Prostate gland (tissue), 2 donors: ENCODE results near the gene GC. TPM values are rescaled to one million over a fixed set of nuclear protein-coding genes. Genes with fewer than 3 reads are reported as not detected.

Source experiments
- DNase-seq: peaks from one replicate; pipeline ENCODE4 v3.0.0-alpha.2; 2019; ENCODE audit warnings: low spot score
- H3K27ac ChIP-seq, 2 donors: fragments of 200-600 bp; sonication (generic); 2 replicates each; pipeline ENCODE4 v1.5.1; 2017 to 2019
- H3K27me3 ChIP-seq: fragments of 200-600 bp; sonication (generic); replicated peaks from 2 replicates; pipeline ENCODE4 v1.5.1; 2019; ENCODE audit not compliant: insufficient read depth
- H3K36me3 ChIP-seq, 2 donors: fragments of 200-600 bp; sonication (generic); 1 replicate in 1 of 2; 2 replicates in 1 of 2; pipeline versions ENCODE4 v1.5.1 to v1.8.1; 2017 to 2019
- H3K4me1 ChIP-seq: fragments of 200-600 bp; sonication (generic); replicated peaks from 2 replicates; pipeline ENCODE4 v1.5.1; 2019
- H3K4me3 ChIP-seq, 2 donors: fragments of 200-600 bp; sonication (generic); 2 replicates each; pipeline ENCODE4 v1.5.1; 2017 to 2019
- H3K9me3 ChIP-seq: fragments of 200-600 bp; sonication (generic); 2 replicates; pipeline ENCODE4 v1.5.1; 2017
- CTCF ChIP-seq, 4 experiments: fragments of 200-600 bp in 2 of 4; fragments of 450-650 bp in 2 of 4; sonication (generic) in 2 of 4; IDR thresholded peaks; 1 replicate in 3 of 4; 2 replicates in 1 of 4; pipeline ENCODE4 v1.5.1; 2016 to 2019; ENCODE audit warnings: antibody characterized with exemption in 4 of 4, mild to moderate bottlenecking in 2 of 4, moderate library complexity in 2 of 4
- POLR2A ChIP-seq: fragments of 450-650 bp; IDR thresholded peaks from one replicate; pipeline ENCODE4 v1.6.1; 2016; ENCODE audit warnings: antibody characterized with exemption, mild to moderate bottlenecking
- POLR2AphosphoS5 ChIP-seq: sonication (generic); formaldehyde crosslinking; IDR thresholded peaks from one replicate; pipeline ENCODE4 v1.6.1; 2017; ENCODE audit warnings: antibody characterized with exemption
- WGBS: methylation state at CpG from one replicate; pipeline ENCODE4 v1.1.5; 2018; 5-methylcytosine and 5-hydroxymethylcytosine counted together
- intact Hi-C: fragments of 100-400 bp; cut with DNase I; formaldehyde crosslinking; loops from one replicate; pipeline ENCODE4 v1.14.2; 2022
- total RNA-seq, 2 donors: library from RNA; depleted of rRNA; stranded (reverse); fragments of >200 nt; gene quantifications; one replicate each; pipeline ENCODE4 v1.1.0, GENCODE V29; 2016

The GC gene, protein sequence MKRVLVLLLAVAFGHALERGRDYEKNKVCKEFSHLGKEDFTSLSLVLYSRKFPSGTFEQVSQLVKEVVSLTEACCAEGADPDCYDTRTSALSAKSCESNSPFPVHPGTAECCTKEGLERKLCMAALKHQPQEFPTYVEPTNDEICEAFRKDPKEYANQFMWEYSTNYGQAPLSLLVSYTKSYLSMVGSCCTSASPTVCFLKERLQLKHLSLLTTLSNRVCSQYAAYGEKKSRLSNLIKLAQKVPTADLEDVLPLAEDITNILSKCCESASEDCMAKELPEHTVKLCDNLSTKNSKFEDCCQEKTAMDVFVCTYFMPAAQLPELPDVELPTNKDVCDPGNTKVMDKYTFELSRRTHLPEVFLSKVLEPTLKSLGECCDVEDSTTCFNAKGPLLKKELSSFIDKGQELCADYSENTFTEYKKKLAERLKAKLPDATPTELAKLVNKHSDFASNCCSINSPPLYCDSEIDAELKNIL
- under 1 TPM in 1 of 2 donors, not detected in 1; 0.45 TPM for total RNA-seq

- intact Hi-C loops = no loop called here
- Histone ChIP-seq H3K27me3 (no peaks in the 10 kb centered on the region), H3K36me3 (no peaks in the 10 kb centered on the region), H3K4me1 (no peaks in the 10 kb centered on the region), H3K9me3 (no peaks in the 10 kb centered on the region), H3K4me3 (no peak within 1 kb of the TSS), H3K27ac (no peak within 1 kb of the TSS)
- no peak for DNase-seq
- TF ChIP-seq CTCF (IDR thresholded peaks at IDR 0.05) (no peak), POLR2A (no peak), POLR2AphosphoS5 (no peak)
Measured at GRCh38 chr4:71783972-71784371, at the start of gene GC. TSS of gene GC (minus strand) at chr4:71784079. CDS start at chr4:71784018, 61 bp downstream.

- no peaks in the 10 kb centered on the region for H3K4me1 ChIP-seq
- WGBS = 36% methylated on average over 10 of the region's 10 CpGs
- TF ChIP-seq POLR2A (no peak), CTCF (IDR thresholded peaks at IDR 0.05) (no peak), POLR2AphosphoS5 (no peak)
Measured at GRCh38 chr4:71833232-71833900, 49.5 kb upstream of the GC start.

DNA sequence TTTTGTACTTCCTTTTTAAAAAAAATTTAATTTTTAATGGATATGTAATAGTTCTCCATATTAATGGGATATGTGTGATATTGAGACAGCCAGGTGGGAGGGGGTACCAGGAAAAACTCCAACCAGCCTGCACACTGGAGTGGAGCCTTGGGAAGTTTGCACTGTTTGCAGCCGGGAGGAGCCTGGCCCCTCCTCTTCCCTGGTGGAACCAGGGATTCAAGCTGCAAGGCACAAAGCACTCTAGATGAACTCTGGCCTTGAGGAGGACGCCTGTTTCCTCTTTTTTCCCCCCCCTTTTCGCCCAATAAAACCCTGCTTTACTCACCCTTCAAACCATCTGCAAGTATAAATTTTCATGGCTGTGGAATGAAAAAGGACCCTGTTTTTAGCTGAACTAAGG lies 48.2 kb upstream of the GC start:
- no peak overlapping the region for H3K27ac ChIP-seq
- TF ChIP-seq POLR2AphosphoS5 (no peak), CTCF (IDR thresholded peaks at IDR 0.05) (no peak), POLR2A (no peak)
- 18% methylated on average over 3 of the region's 3 CpGs for WGBS

More at GRCh38 chr4:71833232-71833900, 49.5 kb upstream of the GC start:
- H3K36me3 ChIP-seq = no peaks in the 10 kb centered on the region
- intact Hi-C loops = no loop called here
- no peak overlapping the region for H3K4me3 ChIP-seq
- H3K27ac ChIP-seq = no peak overlapping the region
- no peaks in the 10 kb centered on the region for H3K9me3 ChIP-seq
- H3K27me3 ChIP-seq = no peaks in the 10 kb centered on the region
- DNase-seq = no peak

GRCh38 chr4:71830497-71831190 lies 46.8 kb upstream of the GC start:
- H3K27me3 ChIP-seq = no peaks in the 10 kb centered on the region
- no peak overlapping the region for H3K4me3 ChIP-seq
- intact Hi-C loops = no loop called here
- H3K27ac ChIP-seq = no peak overlapping the region
- 66% methylated on average over 4 of the region's 4 CpGs for WGBS
- no peak for TF ChIP-seq POLR2AphosphoS5
- no peaks in the 10 kb centered on the region for H3K4me1 ChIP-seq
- DNase-seq = no peak
- H3K36me3 ChIP-seq = no peaks in the 10 kb centered on the region
- H3K9me3 ChIP-seq = no peaks in the 10 kb centered on the region

More for the DNA sequence above, 48.2 kb upstream of the GC start:
- Histone ChIP-seq H3K36me3 (no peaks in the 10 kb centered on the region), H3K4me1 (no peaks in the 10 kb centered on the region), H3K4me3 (no peak overlapping the region), H3K9me3 (no peaks in the 10 kb centered on the region), H3K27me3 (no peaks in the 10 kb centered on the region)
- DNase-seq = no peak
- intact Hi-C loops = no loop called here

DNA sequence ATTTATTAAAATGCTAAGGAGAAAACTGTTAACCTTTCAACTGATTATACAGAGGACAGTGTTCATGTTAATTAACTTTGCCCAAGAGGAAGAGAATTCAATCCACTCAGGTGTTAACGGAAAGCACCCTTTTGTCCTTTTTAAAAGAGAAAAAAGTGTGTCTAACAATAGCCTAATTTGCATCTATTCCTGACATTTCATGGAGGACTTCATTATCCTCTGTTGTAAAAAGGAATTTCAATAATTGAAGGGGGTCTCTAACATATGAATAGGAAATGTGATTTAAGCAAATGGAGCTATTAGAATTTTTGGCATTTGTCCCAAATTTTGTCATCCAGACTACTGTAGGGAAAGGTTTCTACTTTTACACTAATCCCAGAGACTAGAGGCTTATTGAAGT lies 44.6 kb upstream of the GC start:
- H3K4me3 ChIP-seq = no peak overlapping the region
- 95% methylated on average over 1 of the region's 1 CpG for WGBS
- no peak overlapping the region for H3K27ac ChIP-seq
- intact Hi-C loops = no loop called here
- no peak for DNase-seq
- H3K27me3 ChIP-seq = no peaks in the 10 kb centered on the region
- H3K9me3 ChIP-seq = no peaks in the 10 kb centered on the region
- TF ChIP-seq POLR2AphosphoS5 = no peak
- TF ChIP-seq POLR2A = no peak
- TF ChIP-seq CTCF (IDR thresholded peaks at IDR 0.05) = no peak
- no peaks in the 10 kb centered on the region for H3K36me3 ChIP-seq
- H3K4me1 ChIP-seq = no peaks in the 10 kb centered on the region
